ENCODE data around the gene DSCAML1.

Gene DSCAML1

DNA sequence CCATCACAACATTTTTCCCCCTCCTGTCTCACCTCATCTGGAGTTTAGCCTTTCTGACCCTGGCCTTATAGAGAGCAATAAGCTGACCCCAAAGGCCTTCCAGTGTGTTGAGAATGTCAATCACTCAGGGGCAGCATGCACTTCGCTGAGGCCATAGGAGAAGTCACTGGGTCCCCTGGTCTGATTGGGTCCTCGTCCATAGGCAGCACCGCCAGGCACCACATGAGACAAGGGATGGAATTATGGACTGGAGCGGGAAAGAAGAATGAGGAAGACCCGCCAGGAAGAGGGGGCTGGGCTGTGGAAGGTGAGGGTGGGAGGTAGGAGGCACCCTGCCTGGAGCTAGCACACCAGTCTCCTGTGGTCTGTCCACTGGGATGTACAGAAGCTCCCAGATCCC is 72.9 kb downstream of the DSCAML1 start:
- no peak for DNase-seq

DNA sequence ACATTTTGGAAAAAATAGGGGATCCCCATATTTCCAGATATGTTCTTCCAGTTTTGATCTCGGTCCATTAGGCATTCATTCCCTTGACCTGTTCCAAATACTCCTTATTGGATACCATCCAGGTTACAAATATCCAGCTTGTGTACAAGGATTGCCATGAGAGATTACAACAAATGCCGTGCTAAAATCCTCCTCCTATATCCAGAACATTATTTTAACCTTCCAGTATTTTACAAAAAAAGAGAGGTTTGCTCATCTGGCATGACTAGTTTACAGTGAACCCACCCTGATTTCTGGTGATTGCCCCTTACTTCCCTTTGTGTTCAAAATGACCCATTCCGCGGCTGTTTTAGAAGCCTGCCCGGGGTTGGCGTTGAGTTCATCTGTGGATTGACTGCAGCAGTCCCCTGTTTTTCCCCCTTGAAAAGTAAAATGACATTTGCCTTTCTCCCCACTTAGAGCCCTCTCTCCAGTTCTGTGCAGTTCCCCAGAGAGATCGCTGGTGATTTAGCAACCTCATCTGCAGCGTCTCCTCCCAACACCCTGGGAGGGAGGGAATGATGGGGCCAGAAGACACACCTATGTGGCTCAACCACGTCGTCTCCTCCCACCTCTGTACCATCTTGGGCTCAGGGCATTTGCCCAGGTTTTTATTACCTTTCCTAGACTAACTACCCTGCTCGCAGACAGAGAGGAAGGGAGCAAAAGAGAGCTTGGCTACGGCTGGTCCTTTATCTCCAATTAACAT is 73.6 kb downstream of the DSCAML1 start:
- DNase-seq = no peak

DNA sequence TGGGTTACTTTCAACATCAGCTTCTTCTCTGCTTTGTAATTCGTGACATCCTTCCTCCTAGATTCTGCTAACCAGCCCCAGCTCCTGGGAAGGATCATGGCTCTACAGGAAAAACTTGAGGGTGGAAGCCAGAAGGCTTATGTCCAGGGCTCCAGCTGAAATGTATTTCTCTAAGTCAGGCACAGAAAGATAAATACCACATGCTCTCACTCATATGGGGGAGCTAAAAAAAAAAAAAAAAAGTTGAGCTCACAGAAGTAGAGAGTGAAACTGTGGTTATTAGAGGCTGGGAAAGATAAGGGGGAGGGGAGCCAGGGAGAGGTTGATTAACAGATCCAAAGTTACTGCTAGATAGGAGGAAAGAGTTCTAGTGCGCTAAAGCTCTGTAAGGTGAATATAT is 74.9 kb downstream of the DSCAML1 start:
- DNase-seq = no peak

DNA sequence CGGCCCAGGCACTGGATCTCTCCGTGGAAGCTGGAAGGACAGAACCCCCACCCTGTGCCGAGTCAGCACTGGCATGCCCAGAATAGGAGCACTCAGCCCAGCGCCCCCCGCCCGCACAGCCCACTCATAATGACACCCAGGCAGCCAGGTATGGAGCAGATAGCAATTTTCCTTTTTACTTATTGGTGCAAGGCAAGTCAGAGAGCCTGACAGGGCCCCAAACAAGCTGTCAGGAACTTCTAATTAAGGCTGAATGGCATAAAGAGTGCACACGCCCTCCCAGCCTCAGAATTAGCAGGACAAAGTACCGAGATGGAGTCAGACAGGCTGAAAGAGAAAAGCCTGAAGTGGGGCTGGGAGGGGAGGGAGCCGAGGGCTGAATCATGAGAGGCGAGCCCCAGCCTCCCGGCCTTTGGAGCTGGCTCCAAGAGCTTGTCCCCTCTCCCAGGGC is 76.9 kb downstream of the DSCAML1 start:
- DNase-seq = no peak

DNA sequence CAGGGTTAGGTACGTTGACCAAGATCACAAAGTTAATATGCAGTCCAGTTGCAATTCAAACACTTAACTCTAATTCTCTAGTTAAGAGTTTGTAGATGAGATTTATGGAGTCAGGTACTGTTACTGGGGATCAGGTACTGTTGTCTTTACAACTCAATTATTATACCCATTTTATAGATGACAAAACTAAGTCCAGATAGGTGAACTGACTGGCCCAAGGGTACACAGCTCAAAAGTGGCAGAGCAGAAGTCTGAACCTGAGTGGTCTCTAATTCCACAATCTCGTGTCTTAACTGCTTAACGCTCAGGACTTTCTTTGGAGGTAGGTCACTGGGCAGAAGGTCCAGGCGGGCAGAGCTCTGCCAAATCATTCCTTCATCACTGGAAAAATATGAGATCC is 77.5 kb downstream of the DSCAML1 start:
- no peak for DNase-seq

DNA sequence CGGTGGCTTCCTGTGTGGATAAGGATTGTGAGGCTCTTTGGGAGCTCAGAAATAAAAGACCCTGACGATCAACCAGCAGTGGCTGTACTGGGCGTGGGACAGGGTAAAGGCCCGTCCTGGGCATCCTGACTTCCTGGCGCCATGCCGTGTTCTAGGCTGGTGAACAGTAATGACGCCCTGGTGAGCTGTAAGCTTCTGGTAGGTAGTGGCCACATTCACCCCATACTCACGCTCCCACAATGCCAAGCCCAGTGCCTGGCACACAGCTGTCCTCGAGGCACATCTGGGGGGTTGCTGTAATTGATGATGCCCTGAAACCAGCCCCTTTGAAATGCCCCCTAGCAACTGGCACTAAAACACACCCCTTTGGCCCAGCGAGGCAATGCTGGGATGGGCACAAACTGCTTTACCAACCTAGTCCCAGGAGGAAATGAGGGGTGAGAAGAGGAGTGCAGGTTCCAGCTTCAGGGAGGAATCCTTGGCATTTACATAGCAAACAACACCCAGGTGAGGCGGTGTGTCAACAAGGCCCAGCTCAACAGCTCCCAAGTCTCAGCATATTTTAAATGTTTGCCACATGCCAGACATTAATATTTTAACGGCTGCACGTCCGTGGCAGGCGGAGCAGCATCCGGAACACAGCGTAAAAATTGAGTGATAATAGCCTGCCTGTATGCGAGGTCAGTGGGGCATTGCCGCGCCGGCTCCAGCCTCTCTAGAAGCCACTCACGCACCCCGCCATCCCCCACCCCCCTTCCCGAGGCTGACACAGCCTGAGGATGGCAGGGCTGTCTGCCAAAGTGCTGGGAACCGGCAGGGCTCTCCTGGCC is 79.3 kb downstream of the DSCAML1 start:
- DNase-seq = no peak

DNA sequence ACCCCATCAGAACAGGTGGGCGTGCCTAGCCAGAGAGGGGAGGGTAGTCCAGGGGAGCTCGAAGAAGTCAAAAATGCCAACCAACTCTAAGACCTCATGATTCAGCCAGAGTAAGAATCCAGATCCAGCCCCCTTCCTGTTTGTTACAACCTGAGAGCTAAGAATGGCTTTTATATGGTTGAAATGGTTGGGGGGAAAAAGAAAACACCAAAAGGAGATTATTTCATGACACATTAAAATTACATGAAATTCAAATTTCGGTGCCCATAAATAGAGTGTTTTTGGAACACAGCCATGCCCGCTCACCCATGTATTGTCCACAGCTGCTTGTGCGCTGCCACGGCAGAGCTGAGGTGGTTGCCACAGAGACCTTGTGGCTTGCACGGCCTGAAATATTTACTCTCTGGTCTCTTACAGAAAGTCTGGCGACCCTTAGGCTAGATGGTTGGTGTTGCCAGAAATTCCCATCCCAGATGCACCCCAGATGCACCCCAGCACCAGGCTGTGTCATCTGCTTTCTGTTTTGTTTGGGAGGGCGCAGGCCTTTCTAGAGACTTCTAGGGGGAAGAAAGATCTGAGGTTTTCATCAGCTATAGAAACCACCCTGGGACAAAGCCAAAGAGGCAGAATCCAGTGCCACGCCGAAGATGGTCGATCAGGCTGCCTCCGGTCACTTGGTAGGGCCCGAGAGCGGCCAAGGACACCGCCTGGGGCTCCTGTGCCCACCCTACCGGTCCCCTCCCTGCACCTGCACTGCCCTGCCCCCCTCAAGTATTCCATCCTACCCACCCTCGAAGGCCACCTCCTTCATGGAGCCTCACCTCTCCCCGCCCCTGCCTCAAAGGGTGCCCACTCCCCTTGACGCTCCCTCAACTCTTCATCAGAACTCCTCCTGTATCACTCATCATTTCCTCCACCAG is 80.2 kb downstream of the DSCAML1 start:
- no peak for DNase-seq

DNA sequence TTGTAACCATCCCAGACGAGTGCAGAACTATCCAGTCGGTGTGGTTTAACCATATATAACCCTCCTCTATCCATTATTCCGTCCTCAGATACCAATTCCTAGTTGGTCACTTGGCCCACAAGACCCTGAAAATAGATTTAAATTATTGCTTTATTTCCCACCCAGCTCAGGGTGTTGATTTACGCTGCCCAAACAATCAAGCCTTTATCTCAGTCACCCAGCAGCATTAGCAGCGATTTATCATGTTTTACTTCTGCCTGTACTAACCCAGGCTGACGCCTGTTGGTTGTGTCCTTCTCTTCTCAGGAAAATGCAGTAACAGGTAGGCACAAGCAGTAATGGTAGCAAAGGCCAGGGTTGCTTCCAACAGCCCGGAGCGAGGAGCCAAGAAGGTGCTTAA is 81.2 kb downstream of the DSCAML1 start:
- no peak for DNase-seq

DNA sequence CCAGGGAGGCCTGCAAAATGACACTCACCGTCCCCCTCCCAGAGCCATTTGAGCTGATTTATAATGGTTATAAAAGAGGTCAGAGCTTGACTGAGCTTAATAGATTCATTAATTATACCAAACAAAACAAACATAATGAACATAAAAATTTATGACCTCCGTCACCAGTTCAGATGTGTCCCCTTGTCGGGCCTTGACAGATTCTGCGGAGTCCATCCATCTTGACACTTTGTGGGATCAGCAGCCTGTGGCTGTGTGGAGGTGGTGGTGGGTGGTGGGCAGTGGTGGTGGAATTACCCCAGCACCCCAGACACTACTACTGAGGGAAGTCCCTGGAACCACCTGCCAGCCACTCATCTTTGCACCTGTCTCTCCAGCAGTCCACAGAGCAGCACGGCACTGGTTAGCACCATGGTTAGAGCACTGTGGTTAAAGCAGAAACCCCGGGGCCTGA is 83.5 kb downstream of the DSCAML1 start:
- no peak for DNase-seq

DNA sequence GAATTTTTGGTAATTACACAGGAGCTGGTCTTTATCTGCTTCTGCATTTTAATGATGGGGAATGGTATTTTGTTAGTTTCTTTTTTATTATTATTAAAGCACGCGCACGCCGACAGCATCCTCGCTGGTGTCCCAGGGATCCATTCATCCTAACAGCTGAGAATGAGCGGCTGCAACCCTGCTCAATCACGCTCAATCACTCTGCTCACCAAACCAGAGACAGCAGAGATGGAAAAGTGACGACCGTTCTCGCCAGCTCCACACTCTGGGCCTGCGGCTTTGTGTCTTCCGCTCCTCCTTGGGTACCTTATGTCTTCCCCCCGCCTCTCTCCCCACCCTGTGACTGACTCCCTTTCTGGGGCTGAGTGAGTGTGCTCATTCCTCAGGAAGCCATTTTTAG is 84.5 kb downstream of the DSCAML1 start:
- no peak for DNase-seq

DNA sequence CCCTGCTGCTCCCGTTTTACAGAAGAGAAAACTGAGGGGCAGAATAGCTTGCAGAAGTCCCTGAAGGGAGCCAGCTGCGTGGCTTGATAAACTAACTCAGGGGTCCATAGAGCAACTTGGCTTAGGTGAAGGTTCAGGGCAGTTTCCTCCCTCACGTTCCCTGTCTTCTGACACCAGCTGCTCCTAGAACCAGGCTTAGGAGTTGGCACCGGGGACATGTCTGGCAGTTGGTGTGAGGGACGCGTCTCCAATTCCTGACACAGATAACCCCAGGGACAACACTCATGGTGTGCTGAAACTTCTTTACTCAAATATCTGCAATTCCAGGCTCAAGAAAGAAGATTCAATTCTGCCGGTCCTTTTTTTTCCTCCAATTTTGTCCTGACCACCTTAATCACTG is 85.7 kb downstream of the DSCAML1 start:
- DNase-seq = no peak

DNA sequence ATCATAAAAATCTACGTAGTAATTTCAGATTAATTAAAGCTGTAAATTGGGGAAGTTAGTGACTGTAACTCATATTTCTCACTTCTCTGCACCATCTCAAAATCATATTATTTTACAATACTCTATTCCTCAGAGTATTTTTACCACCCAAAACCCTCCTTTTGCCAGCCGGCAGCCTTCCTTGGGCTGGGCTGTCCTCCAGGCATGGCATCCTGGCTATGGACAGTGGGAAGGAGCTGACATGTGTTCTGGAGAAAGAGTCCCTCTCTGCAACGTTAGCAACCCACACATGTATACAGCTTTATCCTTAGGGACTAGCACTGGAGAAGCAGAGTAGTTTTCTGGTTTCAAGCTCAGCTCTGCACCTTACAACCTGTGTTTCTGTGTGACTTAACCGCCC is 86.8 kb downstream of the DSCAML1 start:
- DNase-seq = no peak

DNA sequence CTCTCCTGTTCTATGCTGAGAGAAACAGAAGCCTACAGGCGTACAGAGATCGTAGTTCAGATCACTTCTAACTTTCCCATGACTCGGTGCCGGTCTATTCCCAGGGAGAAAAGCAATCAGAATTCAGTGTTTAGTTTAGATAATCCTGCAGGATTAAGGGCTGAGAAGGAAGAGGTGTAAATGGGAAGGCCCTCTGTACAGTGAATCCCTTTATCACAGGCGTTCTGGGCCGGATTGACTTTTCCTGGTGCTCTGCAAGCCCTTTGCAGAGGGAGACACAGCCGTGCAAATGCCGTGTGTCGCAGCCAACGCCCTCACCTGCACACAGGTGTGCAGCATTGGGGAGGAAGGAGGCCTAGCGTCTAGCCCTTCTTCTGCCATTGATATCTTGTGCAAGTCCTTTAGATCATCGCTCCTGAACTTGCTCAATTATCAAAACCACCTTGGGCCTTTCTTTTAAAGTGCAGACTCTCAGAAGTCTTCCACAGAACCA is 90.6 kb downstream of the DSCAML1 start:
- no peak for DNase-seq

DNA sequence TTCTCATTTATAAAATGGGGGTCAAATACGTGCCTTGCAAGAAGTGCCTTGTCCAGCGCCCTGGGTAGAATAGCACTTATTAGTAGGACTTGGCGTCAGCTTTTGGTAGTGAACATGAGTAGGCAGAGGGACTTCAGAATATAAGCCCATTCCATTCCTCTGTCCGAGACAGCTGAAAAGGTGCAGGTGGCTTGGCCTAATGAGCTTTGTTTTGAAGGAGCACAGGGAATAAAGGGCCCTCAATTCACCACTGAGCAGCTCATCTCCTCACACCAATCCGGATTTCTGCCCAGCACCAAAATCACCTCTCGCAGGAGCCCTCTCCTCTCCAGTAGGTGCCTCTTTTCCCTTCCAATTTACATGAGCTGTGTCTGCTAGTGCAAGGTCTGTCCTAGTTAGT is 91.2 kb downstream of the DSCAML1 start:
- DNase-seq = no peak

DNA sequence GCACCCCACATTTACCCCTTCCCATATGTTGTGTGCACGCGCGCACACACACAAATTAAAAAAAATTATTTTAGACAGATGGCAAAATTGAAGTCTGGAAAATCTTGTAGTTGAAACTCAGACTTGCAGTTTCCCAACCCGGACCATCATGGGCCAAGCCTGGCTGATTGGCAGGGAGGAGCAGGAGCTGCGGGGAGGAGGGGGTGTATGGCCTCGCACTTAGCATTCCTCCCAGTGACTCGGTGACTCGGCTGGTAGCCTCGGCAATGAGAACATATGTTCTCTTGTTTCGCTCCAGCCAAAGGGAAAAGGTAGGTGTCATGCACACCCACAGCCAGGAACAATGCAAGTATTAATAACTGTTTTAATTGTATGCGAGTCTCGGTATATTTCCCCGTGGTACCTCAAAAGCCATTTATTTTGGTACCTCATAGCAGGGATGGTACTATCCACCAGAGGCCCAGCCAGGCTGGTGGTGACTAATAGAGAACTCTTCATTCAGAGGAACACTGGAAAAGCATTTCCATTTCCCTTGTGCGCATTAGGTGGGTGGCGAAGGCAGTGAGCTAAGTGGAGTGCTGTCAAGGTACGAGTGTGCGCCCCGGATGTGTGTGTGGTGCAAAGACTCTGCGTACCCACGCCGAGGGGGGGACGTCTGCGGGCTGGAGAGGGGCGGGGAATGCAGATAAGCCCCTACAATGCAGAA is 92.5 kb downstream of the DSCAML1 start:
- DNase-seq = no peak

DNA sequence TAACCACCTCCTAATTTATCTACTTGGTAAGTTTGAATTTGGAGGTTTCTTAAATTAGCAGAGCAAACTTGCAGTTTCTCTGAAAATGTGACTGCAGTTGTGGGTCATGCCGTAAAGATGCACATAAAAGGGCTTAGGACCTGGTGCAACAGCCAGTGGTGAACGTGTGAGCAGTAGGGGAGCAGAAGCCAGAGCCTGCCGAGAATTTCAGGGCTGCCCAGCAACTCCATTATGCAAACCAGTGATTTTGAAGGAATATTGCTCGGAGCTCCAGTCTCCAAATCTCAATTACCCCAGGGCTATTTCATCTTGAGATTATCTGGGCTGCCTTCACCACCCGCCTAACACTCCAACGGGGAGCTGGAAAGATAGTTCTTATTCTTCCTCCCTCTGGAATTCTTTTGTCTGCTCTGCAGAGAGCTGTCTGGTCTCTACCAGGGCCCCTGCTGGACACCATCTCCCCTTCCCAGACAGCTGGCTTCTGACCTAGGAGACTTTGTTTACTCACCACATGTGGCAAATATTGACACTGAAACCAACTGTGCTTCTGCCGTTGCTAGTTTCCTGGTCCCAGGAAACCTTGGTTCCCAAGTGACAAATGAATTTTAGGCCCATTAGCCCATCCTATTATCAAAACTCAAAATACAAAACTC is 93.9 kb downstream of the DSCAML1 start:
- DNase-seq = no peak

DNA sequence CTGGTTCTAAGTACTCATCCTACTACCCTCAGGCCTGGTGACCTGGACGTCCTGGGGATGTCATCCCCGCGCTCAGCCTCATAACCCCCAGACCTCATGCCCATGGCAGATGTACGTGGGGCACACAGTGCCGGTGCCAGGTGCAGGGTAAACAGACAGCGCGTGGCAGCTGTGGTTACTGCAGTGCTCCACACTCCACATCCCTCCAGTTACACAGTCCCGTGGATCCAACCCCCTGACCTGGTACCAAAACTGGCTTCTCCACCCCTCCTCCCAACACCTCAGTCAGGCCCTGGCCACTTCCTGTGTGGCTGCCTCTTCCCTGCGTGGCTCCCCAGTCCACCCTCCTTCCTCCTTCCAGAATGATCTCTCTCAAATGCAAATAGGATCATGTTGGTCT is 95.2 kb downstream of the DSCAML1 start:
- no peak for DNase-seq

DNA sequence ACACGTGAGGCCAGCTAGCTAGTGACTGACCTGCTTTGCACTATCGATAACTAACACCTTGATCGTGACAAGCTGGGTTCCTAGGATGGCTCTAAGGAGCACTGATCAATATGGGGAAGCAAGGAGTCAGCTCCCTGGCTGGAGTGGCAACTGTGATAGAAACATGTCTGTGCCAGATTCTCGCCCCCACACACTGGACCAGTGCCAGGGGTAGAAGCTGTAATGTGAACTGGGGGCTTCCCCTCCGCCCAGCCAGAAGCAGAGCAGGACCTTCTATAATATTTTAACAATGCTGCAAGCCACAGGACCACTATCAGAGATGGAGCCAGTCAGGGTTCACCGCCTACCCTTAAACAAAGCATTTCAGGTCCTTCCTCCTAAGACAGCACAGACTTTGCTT is 96.5 kb downstream of the DSCAML1 start:
- no peak for DNase-seq

DNA sequence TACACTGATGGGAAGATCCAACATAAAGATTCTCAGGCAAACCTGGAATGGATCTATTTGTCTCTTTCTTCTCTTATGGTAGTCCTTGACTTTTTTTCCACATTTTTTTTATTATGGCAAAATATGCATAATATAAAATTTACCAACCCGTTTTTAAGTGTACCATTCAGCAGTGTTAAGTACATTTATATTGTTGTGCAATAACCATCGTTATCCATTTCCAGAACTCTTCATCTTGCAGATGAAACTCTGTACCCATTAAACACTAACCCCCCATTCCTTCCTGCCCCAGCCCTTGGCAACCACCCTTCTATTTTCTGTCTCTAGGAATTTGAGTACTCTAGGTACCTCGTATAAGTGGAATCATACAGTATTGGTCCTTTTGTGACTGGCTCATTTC is 99.7 kb downstream of the DSCAML1 start:
- no peak for DNase-seq

DNA sequence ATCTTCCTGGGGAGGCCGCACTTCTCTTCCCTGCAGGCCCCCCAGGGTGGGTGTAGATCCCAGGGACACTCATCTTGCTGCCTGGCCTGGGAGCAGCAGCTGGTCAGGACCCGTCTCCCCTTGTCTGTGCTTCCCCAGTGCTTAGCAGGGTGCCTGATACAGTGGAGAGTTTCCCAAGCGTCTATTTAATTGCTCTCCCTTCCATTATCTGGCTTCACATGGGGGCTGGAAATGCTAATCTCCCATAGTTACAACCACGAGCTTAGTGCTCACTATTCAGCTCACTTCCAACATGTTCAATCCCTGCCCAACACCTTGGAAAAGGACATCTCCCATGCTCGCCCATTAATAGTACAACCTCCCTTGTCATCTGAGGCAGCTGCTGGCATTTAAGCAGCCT is 100.5 kb downstream of the DSCAML1 start:
- no peak for DNase-seq

DNA sequence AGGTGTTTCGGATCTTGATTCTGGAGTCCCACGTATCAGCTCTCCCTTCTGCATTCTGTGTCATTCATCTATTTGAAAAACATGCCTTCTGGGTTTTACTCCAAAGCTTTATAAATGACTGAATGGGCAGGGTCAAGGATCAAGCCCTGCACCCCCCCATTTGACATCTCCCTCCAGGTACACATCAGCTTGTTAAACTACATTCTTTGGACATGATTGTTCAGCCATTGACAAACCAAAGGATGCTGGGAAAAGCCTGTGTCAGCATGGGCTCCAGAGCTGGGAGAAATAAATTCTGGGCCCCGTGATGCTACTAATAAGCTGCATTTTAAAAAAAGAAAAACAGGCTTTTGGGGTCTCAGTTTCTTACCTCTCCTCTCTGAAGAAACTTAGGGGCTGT is 103.7 kb downstream of the DSCAML1 start:
- no peak for DNase-seq

DNA sequence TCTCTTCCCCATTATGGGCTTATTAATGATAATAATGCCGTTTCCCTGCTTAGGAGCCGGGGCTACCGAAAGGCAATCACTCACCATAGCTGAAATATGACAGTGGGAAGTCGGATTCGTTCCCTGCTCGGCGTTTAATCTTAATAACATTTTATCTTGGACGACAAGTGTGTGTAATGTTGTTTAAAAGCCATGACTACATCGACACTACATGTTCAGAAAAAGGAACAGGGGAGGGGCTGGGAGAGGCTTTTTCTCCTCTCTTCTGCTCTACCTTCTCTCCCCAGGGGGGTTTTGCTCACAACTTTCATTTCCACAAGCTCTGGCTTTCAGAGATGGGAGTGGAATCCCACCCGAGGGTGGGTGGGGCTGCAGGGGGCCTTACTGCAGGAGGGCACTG is 105.5 kb downstream of the DSCAML1 start:
- no peak for DNase-seq
